Astrocyte (in vitro differentiated cells and primary cell): Measurements from ENCODE around the gene PRM3. TPM values are rescaled to one million over a fixed set of nuclear protein-coding genes. Genes with fewer than 3 reads are reported as not detected.

Source experiments
- DNase-seq: peaks from one replicate; pipeline ENCODE4 v3.0.0-alpha.2; 2010; ENCODE audit warnings: low read depth
- FAIRE-seq: peaks from 2 replicates; lab custom pipeline; 2011; peaks lifted over from hg19 to GRCh38; lab: Jason Lieb, UNC
- H2AFZ ChIP-seq: 2 replicates; pipeline ENCODE4 v1.6.0; 2012; ENCODE audit warnings: low read depth, low read length, inconsistent platforms
- H3K27ac ChIP-seq: 2 replicates; pipeline ENCODE4 v1.5.1; 2011; ENCODE audit warnings: low read depth, low read length, inconsistent platforms
- H3K27me3 ChIP-seq: 2 replicates; pipeline ENCODE4 v1.6.0; 2011; ENCODE audit warnings: low read length, inconsistent platforms; ENCODE audit not compliant: insufficient read depth
- H3K36me3 ChIP-seq: 2 replicates; pipeline ENCODE4 v1.5.1; 2011; ENCODE audit warnings: low read length, inconsistent platforms; ENCODE audit not compliant: insufficient read depth
- H3K4me1 ChIP-seq: 2 replicates; pipeline ENCODE4 v1.5.1; 2011; ENCODE audit warnings: low read length, inconsistent platforms; ENCODE audit not compliant: insufficient read depth
- H3K4me2 ChIP-seq: 2 replicates; pipeline ENCODE4 v1.6.0; 2012; ENCODE audit warnings: low read length, inconsistent platforms
- H3K4me3 ChIP-seq: 2 replicates; pipeline ENCODE4 v1.5.1; 2011; ENCODE audit warnings: low read depth, mild to moderate bottlenecking, low read length, inconsistent platforms; ENCODE audit not compliant: insufficient read depth
- H3K79me2 ChIP-seq: 2 replicates; pipeline ENCODE4 v1.6.0; 2012; ENCODE audit warnings: mild to moderate bottlenecking, low read length, inconsistent platforms; ENCODE audit not compliant: insufficient read depth
- H3K9ac ChIP-seq: 2 replicates; pipeline ENCODE4 v1.6.0; 2012; ENCODE audit warnings: mild to moderate bottlenecking, low read length, inconsistent platforms
- H3K9me3 ChIP-seq: 2 replicates; pipeline ENCODE4 v1.5.1; 2012; ENCODE audit warnings: low read depth, mild to moderate bottlenecking, low read length, inconsistent platforms; ENCODE audit not compliant: insufficient read depth
- H4K20me1 ChIP-seq: 2 replicates; pipeline ENCODE4 v1.6.0; 2012; ENCODE audit warnings: low read length, inconsistent platforms; ENCODE audit not compliant: insufficient read depth
- H3K27ac Mint-ChIP-seq: one replicate; pipeline ENCODE4 v1.8.0; 2021; ENCODE audit warnings: mild to moderate bottlenecking, mixed read lengths; ENCODE audit not compliant: unreplicated experiment
- H3K27me3 Mint-ChIP-seq: one replicate; pipeline ENCODE4 v1.8.0; 2021; ENCODE audit warnings: low read depth, mixed read lengths; ENCODE audit not compliant: unreplicated experiment
- H3K36me3 Mint-ChIP-seq: one replicate; pipeline ENCODE4 v1.8.0; 2021; ENCODE audit warnings: low read depth, mixed read lengths; ENCODE audit not compliant: unreplicated experiment
- H3K4me1 Mint-ChIP-seq: one replicate; pipeline ENCODE4 v1.8.0; 2021; ENCODE audit warnings: low read depth, mixed read lengths; ENCODE audit not compliant: unreplicated experiment
- H3K4me3 Mint-ChIP-seq: one replicate; pipeline ENCODE4 v1.8.0; 2021; ENCODE audit warnings: mild to moderate bottlenecking, moderate library complexity, mixed read lengths; ENCODE audit not compliant: unreplicated experiment
- H3K9me3 Mint-ChIP-seq: one replicate; pipeline ENCODE4 v1.8.0; 2021; ENCODE audit warnings: mild to moderate bottlenecking, mixed read lengths; ENCODE audit not compliant: unreplicated experiment
- CTCF ChIP-seq: IDR thresholded peaks from 2 replicates; pipeline ENCODE4 v1.5.1; 2011; ENCODE audit warnings: low read depth, mild to moderate bottlenecking, inconsistent platforms, low read length, moderate library complexity; ENCODE audit not compliant: insufficient read depth
- EZH2 ChIP-seq: IDR thresholded peaks from 2 replicates; pipeline ENCODE4 v1.6.1; 2012; ENCODE audit warnings: mild to moderate bottlenecking, low read length, inconsistent platforms; ENCODE audit not compliant: insufficient read depth
- total RNA-seq: library from RNA; stranded (reverse); gene quantifications from 2 replicates; pipeline ENCODE4 v1.2.1, GENCODE V29; 2021

Gene PRM3
- total RNA-seq, 1 donor from 2014 or later: not detected

DNA sequence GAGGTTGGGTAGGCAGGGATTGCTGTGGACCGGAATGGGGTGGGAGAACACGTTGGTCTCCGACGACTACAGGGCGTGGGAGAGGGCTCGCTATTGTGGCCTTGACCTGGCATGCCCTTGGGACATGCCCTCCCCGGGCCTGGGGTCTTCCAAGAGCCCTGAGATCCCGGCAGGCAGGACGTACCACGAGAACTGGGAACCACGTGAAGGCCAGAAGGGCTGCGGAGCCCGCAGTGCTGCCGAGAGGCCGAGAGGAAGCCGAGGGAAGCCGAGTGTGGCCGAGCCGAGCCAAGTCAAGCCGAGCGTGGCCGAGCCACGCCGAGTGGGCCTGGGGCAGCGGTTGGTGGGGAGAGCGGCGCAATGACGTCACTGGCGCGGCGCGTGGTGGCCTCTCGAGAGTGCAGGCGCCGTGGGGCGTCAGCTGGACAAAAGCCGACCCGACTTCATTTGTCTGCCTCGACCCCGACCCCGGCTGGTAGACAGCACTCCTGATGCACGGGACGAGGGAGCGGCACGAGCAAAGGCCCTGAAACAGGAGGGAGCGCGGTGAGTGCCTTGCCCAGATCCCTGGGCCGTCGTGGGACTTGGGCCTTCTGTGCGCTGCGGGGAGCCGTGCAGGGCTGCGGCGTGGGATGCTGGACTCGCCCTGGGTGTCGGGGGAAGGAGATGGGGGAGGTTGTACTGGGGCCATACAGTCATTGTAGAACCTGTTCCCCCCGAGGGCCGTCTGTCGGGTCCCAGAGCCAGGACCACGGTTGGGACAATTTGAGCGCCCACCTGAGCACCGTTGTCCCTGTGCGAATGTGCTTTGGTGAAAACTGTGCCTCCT lies 24.0 kb downstream of the PRM3 start:
- H3K4me3 ChIP-seq: no peak overlapping the region
- Mint-ChIP-seq H3K27me3 (peaks cover 2% of the 10 kb centered on the region), H3K9me3 (no peaks in the 10 kb centered on the region), H3K4me3 (peak overlapping the region; percentile 57), H3K4me1 (peaks cover 16% of the 10 kb centered on the region), H3K27ac (no peak overlapping the region), H3K36me3 (peaks cover 2% of the 10 kb centered on the region)
- no peak for TF ChIP-seq EZH2
- no peak for TF ChIP-seq CTCF
- no peak overlapping the region for H3K4me2 ChIP-seq
- FAIRE-seq (no peak), DNase-seq (no peak)
- no peak overlapping the region for H3K27ac ChIP-seq
- peaks cover 27% of the 10 kb centered on the region for H3K4me1 ChIP-seq
- H4K20me1 ChIP-seq: peaks cover 37% of the 10 kb centered on the region
- H3K36me3 ChIP-seq: no peaks in the 10 kb centered on the region
- no peaks in the 10 kb centered on the region for H3K9me3 ChIP-seq
- no peaks in the 10 kb centered on the region for H3K27me3 ChIP-seq
- H3K79me2 ChIP-seq: peaks cover 18% of the 10 kb centered on the region
- H3K9ac ChIP-seq: no peak overlapping the region
- no peak overlapping the region for H2AFZ ChIP-seq

GRCh38 chr16:11248133-11248532 lies 25.3 kb downstream of the PRM3 start:
- no peak overlapping the region for H3K4me2 ChIP-seq
- DNase-seq: no peak

DNA sequence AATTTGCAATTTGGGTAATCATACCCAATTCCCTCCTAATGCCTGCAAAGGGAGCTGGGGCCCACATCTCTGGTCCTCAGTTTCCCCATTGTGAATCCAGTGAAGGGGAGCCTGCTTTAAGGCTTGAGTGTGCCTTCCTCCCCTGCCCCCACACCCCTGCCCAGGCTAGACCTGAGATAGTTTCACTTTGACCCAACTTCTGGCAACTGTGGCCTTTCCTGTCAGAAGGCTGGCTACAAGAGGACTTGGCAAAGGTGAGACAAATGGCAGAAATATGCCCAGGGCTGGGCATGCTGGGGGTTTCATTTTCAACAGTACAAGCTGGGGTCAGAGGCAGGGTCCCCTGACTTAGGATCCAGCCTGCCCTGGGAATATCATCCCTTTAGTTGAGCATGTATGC lies 27.4 kb downstream of the PRM3 start:
- Mint-ChIP-seq H3K36me3 (no peaks in the 10 kb centered on the region), H3K9me3 (no peaks in the 10 kb centered on the region), H3K27me3 (peaks cover 2% of the 10 kb centered on the region), H3K4me1 (no peaks in the 10 kb centered on the region), H3K4me3 (no peak overlapping the region), H3K27ac (no peak overlapping the region)
- Histone ChIP-seq H4K20me1 (peaks cover 6% of the 10 kb centered on the region), H3K27ac (no peak overlapping the region), H3K4me2 (no peak overlapping the region), H3K4me1 (no peaks in the 10 kb centered on the region), H3K9me3 (no peaks in the 10 kb centered on the region), H3K36me3 (no peaks in the 10 kb centered on the region), H3K9ac (no peak overlapping the region), H3K27me3 (peaks cover 5% of the 10 kb centered on the region), H3K4me3 (no peak overlapping the region), H2AFZ (no peak overlapping the region), H3K79me2 (no peaks in the 10 kb centered on the region)
- TF ChIP-seq CTCF: no peak
- TF ChIP-seq EZH2: no peak
- DNase-seq (no peak), FAIRE-seq (no peak)

More at GRCh38 chr16:11248133-11248532, 25.3 kb downstream of the PRM3 start:
- TF ChIP-seq EZH2: no peak
- Histone ChIP-seq H3K9ac (no peak overlapping the region), H4K20me1 (peaks cover 25% of the 10 kb centered on the region), H2AFZ (no peak overlapping the region), H3K4me1 (peaks cover 15% of the 10 kb centered on the region), H3K9me3 (no peaks in the 10 kb centered on the region), H3K27ac (no peak overlapping the region), H3K79me2 (peaks cover 5% of the 10 kb centered on the region), H3K4me3 (no peak overlapping the region), H3K36me3 (no peaks in the 10 kb centered on the region), H3K27me3 (peaks cover 4% of the 10 kb centered on the region)
- Mint-ChIP-seq H3K36me3 (no peaks in the 10 kb centered on the region), H3K4me3 (no peak overlapping the region), H3K27me3 (peaks cover 2% of the 10 kb centered on the region), H3K4me1 (peaks cover 8% of the 10 kb centered on the region), H3K9me3 (no peaks in the 10 kb centered on the region), H3K27ac (no peak overlapping the region)
- FAIRE-seq: no peak
